DOHH2 (cell line): Measurements from ENCODE around the gene COX14.

ENCODE experiments used
- EZH2phosphoT487 ChIP-seq: fragments of 200-600 bp; sonication (generic); IDR thresholded peaks from 2 replicates; pipeline ENCODE4 v1.6.1; 2017; ENCODE audit warnings: borderline replicate concordance, mild to moderate bottlenecking, antibody characterized with exemption, low read length, moderate library complexity, mixed read lengths
- TF ChIP-seq, protein P1 (sequence below): fragments of 200-600 bp; sonication (generic); IDR thresholded peaks from one replicate; pipeline ENCODE4 v1.5.1; 2014; ENCODE audit warnings: antibody characterized with exemption, mild to moderate bottlenecking, low read depth, low read length; ENCODE audit not compliant: poor library complexity, severe bottlenecking

DNA sequence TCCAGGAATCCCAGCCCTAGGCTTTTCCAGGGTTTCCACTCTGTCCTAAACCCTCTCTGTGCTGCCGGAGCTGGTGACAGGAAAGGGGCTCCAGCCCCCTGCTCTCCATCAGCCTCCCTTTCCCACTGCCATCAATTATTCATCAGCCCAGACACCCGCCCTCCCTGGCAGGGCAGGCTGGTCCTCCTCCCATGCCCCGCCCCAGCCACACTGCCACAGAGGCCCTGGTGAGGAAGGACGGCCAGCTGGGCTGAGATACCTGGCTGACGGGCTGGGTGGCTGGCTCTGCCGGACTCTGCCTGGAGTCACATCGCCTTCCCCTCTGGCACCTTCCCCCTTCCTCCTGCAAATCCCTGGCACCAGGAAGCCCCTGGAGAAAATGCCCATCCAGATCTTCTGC lies 38.8 kb upstream of the COX14 start:
- TF ChIP-seq, protein P1, sequence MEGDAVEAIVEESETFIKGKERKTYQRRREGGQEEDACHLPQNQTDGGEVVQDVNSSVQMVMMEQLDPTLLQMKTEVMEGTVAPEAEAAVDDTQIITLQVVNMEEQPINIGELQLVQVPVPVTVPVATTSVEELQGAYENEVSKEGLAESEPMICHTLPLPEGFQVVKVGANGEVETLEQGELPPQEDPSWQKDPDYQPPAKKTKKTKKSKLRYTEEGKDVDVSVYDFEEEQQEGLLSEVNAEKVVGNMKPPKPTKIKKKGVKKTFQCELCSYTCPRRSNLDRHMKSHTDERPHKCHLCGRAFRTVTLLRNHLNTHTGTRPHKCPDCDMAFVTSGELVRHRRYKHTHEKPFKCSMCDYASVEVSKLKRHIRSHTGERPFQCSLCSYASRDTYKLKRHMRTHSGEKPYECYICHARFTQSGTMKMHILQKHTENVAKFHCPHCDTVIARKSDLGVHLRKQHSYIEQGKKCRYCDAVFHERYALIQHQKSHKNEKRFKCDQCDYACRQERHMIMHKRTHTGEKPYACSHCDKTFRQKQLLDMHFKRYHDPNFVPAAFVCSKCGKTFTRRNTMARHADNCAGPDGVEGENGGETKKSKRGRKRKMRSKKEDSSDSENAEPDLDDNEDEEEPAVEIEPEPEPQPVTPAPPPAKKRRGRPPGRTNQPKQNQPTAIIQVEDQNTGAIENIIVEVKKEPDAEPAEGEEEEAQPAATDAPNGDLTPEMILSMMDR, result no peak
- TF ChIP-seq EZH2phosphoT487, result no peak
